ENCODE results near the gene TMEM181. TPM values are rescaled to one million over a fixed set of nuclear protein-coding genes. Genes with fewer than 3 reads are reported as not detected.
"Not testable (repeated sequence)": the region's sequence is repeated elsewhere in the genome, so short reads cannot be mapped to it uniquely, and the experiment has no call there.

Gene TMEM181
- total RNA-seq, 1 donor from 2014 or later, result 41.7 TPM

DNA sequence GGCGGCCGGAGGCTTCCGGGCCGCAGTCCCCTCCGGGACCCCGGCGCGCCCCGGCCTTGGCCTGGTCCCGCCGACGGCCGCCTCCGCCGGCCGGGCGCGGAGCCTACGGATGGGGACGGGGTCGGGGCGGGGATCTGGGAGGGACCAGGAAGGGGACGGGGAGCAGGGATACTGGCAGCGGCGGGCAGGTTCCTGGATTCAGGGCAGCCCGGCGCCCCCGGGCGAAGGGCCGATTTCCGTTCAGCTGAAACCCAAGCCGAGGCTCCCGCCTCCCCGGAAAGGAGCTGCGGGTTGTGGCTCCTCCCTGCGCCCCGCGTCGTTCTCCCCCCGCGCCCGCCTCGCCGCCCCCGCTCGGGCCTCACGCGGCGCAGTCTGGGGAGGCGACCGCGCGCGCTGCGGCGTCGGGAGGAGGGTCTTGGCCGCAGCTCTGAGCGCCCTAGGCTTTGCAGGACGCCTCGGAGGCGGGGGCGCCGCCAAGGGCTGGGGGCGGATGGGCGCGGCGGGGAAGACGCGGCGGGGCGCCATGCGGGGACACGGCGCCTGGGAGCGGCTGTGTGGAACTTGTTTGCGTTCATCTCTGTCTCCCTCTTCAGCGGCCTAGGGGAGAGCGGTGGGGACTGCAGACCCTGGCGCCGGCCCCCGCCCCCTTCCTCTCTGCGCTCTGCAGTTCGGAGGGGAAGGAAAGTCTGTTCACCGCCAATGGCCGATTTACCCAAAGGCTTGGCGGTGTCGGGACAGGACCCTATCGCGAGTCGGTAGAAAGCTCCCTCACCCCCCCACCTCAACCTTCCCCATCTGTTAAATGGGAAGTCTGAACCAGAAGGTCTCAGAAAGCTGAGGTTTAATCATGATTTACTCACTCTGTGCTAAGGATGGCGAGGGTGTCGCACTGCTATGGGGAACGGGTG, 22.7 kb upstream of the TMEM181 start:
- DNase-seq (ENCODE audit: low read depth, low spot score), result no peak

DNA sequence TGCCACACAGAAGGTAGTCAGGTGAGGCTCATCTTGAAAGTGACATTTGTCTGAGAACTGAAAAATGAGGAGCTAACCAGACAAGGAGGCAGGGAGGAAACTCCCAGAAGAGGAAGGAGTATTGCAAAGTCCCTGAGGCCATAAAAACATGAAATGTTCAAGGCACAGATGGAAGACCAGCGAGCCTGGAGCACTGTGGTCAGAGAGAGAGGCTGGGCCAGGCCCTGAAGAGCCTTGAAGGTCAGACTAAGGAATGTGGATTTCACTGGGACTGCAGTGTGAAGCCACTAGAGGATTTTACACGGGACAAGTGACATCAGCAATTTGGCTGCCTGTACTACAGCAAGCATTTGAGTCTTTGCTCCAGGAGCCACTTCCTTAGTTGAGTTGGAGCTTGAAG, 21.1 kb upstream of the TMEM181 start:
- DNase-seq (ENCODE audit: low read depth, low spot score), result no peak

DNA sequence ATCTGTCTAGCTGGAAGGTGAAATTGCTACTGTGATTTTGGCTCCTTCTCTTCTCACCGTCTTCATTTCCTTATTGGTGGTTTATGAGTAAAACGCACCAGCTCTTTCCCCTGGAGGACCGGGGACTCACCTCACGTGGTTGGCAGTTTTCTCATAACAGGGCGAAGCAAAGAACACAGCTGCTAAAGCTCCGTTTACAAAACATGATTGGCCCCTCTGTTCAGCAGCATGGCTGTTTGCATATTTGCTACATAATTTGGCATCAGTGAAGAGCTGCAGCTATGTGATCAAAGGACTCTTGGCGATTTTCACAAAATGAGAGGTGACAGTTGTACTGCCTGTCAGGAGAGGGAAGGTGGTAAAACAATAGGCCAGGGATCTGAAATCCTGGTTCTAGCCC, 20.5 kb upstream of the TMEM181 start:
- no peak for DNase-seq (ENCODE audit: low read depth, low spot score)

DNA sequence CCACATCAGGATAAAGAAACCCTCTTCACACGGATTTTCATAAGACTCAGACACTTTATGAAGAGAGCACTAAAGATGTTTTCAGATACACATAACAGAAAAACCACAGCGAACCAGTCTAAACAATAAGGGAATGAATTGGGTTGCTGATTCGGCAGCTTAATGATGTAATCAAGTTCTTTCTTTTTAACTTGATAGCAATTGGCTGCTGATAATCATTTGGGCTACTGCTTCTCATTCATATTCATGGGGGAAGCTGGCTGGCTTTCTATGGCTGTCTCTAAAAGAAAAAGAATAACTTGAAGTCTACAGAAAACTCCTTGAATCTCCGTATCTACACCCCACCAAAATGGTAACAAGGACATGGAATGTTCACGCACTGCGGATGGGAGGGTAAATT, 20.0 kb upstream of the TMEM181 start:
- DNase-seq (ENCODE audit: low read depth, low spot score), result no peak

DNA sequence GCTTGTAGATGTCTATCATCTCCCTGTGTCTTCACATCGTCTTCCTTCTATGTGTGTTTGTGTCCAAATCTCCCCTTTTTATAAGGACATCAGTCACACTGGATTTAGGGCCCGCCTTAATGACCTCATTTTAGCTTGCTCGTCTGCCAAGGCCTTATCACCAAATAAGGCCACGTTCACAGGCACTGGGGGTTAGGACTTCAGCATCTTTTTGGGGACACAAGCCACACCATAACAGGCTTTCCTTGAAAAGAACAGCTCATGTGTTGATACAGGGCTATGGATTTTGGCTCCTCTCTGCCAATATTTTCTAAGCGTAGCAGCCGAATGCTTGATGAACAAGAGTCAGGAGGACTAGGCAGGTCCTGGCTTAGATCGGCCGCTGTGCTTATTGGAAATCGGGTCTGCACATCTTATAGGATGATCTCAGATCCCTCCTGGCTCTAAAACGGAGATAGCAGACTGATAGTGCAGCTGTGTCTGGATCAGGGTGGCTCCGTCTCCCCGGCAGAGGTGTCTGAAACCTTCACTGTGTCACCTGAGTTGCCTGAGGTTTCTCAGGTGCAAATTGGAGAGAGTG, 16.2 kb upstream of the TMEM181 start:
- no peak for DNase-seq (ENCODE audit: low read depth, low spot score)

DNA sequence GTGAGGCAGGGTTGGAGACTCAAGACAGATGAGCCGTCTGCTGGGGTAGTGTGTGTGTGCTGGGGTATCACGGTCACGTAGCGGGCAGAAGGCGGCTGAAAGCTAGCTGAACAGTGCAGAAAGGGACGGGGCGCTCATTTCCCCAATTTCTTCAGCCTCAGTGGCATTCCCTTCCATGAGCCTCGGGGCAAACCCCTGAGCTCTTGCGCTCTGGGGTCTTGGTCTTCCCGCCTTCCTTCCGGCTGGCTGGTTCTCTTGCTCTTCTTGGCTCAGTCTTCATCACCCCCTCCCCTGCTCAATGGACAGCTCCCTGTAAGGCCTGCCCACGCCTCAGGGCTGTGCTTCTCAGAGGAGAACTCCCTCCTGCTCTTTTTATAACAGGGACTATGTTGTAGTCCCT, 15.5 kb upstream of the TMEM181 start:
- no peak for DNase-seq (ENCODE audit: low read depth, low spot score)

DNA sequence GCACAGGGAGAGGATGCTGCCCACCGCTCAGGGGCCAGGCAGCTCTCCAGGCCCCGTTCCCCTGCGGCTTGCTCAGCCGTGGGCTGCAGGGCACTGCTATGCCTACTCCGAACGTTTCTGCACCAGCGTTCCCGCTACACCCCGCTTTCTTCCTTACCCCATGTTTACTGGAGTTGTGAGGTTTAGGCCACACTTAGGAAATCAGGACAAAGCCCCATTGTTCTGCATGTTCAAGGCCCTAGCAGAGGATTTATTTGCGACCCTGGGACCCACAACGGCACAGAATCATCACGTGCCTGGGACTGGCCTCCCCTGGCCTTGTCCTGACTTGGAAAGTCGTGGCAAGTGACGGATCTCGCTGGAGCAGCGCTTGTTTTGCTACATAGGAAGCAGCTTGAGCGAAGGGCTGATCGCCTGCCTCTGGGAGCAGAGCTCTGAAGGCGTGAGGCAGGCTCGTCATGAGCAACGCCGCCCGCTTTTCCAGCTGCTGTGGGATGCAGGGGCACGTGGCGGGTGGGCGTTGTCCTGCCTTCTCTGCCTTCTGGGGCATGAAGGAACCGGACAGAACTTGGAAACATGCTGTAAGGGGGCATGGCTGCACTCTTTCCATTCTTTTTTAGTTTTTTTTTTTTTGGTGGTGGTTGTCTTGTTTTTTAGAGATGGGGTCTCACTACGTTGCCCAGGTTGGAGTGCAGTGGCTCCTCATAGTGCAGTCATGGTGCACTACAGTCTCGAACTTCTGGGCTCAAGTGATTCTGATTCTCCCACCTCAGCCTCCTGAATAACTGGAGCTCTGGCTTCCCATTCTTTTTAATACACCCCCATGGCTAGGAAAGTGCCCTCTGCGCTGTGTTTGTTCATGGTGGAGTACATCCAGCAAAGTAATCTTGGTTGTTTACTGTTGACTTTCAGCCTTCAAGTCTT, 14.6 kb upstream of the TMEM181 start:
- DNase-seq (ENCODE audit: low read depth, low spot score), result no peak

DNA sequence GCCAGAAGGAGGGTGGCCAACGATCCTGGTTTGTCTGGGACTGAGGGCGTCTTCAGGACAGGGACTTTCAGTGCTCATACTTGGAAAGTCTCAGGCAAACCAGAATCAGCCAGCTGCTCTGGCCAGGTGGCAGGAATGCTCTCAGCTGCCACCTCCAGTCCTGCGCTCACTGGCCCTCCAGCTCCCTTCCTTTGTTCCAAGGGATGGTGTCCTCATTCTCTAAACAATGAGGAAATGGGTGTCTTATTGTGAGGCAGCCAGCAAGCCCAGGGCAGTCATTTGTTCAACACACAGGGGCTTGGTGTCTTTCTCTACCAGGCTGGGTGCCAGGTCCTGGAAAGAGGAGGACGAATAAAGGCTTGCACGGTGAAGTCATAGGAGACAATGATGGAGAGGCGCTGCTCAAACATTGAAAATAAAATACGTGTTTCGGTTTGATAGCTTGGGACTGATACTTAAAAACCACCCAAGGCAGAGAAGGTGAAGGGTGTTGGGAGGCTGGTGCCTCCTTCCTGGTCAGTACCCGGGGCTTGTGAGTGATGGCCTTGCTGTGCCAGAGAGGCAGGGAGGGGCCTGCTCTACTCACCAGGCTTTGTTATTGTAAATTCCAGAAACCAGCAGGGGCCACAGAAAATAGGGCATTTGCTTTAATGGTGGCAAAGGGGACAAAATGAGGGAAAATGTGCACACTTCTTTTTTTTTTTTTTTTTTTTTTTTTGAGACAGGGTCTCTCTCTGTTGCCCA, 11.3 kb upstream of the TMEM181 start:
- DNase-seq (ENCODE audit: low read depth, low spot score), result no peak

DNA sequence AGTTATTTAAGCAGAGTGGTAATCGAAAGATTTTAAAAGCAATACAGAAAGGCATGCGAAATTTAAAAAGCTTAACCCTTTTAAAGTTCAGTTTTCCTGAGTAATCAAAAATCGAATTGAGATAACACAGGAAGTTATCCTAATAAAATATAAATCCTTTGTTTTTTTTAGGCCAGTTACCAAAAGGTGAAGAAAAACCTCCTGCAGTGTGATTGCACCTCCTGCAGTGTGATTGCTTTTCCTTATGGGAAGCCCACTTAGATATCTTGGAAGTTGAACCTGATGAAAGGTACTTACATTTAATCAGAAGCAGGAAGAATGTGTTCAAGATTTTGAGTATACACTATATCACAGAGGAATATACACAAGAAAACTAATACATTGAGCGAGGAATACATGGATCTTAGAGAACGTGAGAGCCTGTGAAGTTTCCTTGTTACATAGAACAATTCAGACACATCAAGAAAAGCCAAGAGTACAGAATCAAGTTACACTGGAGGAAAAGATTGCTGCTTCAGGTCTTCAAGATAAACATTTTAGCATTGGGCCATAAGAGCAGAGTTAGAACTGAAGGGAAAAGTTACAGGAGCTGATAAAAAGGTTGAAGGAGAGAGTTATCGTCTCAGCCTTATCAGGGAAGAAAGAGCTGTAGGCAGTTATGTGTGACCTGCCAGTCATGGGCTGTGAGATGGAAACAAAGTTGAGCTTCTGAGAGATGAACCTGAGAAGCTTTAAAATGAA, 7.7 kb upstream of the TMEM181 start:
- DNase-seq (ENCODE audit: low read depth, low spot score), result no peak

DNA sequence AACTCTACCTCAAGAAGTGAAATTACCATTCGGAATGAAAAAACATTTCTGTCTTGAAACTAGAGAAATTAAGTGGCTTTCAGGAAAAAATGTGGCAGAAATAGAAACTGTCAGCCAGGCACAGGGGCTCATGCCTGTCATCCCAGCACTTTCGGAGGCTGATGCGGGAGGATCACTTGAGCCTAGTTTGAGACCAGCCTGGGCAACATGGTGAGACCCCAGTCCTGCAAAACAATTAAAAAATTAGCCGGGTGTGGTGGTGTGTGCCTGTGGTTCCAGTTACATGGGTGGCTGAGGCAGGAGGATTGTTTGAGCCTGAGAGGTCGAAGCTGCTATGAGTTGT, 7.1 kb upstream of the TMEM181 start:
- DNase-seq (ENCODE audit: low read depth, low spot score), result no peak

DNA sequence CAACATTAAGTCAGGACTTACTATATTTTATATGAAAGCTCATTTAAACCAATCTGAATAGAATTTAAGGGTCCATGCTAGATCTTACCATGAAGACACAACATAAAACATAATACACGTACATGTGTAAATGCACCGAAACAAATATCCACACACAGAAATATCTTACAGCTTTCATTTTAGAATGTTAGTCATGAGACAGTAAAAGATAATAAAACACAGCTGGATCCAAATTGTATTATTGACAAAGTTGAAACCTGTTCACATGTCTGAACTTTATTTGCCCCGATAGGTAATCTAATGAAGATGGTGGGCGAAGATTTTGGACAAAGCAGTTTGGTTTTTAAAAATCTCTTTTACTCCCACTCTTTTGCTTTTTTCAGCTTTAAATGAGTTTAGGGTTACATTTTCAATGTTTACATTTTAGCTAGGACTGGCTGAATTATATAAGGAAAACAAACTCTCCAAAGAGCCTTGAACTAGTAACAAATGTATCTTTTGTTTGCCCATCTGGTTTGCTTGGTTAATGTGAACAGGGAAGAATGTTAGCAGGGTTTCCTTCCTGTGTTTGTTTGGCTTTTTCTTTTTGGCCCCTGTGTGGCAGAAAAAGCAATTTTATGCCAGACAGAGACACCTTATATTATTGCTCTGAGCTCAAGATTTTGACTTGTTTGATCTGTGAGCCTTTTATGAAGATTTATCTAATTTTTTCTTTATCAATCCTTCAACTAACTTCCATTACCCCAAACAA, 5.1 kb upstream of the TMEM181 start:
- peak; percentile 57 for DNase-seq (ENCODE audit: low read depth, low spot score)

DNA sequence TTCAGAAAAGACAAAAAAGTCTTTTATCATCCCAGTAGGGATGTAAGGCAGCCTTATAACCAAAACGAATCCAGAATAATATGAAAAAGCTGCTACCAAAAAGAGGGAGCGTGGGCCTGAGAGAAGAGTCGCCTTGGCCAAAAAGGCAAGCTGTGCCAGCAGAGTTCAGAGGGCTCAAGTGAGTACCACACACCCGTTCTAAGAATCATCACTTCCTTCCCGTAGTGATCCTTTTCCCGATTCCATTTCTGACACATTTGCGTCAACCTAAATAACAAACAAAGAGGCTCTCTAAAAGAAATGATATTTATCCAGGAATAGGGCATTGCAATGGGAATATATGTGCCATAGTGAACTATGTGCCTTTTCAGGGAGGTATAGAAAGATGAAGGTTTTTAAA, 3.8 kb upstream of the TMEM181 start:
- peak; percentile 64 for DNase-seq (ENCODE audit: low read depth, low spot score)

DNA sequence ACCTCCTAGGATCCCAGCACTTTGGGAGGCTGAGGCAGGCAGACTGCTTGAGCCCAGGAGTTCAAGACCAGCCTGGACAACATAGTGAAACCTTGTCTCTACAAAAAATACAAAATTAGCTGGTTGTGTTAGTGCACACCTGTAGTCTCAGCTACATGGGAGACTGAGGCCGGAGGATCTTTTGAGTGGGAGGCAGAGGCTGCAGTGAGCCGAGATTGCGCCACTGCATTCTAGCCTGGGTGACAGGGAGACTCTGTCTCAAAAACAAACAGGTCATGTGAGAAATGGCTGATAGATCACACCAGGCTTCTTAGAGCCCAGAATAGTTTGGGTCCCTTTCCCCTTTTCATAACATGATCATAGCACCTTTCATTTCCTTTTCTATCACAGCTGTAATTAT, 2.8 kb upstream of the TMEM181 start:
- DNase-seq (ENCODE audit: low read depth, low spot score), result not testable (repeated sequence)

DNA sequence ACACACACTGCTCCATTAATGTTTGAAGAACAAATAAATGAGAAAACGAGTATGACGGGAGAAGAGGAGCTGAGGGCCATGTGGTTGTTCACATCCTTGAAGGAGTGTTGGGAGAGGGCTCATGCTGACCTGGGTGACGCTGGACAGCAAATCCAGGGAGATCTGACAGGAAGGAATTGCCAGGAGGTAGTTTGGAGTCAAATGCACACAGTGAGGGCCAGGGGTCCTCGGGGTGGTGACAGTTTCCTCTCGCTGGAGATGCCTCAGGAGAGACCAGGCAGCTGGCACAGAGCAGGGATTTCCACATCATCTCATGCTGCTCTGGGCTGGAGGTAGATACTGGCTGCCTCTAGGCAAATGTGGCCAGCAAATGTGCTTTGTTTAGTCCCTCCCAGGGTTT, 2.0 kb upstream of the TMEM181 start:
- no peak for DNase-seq (ENCODE audit: low read depth, low spot score)

DNA sequence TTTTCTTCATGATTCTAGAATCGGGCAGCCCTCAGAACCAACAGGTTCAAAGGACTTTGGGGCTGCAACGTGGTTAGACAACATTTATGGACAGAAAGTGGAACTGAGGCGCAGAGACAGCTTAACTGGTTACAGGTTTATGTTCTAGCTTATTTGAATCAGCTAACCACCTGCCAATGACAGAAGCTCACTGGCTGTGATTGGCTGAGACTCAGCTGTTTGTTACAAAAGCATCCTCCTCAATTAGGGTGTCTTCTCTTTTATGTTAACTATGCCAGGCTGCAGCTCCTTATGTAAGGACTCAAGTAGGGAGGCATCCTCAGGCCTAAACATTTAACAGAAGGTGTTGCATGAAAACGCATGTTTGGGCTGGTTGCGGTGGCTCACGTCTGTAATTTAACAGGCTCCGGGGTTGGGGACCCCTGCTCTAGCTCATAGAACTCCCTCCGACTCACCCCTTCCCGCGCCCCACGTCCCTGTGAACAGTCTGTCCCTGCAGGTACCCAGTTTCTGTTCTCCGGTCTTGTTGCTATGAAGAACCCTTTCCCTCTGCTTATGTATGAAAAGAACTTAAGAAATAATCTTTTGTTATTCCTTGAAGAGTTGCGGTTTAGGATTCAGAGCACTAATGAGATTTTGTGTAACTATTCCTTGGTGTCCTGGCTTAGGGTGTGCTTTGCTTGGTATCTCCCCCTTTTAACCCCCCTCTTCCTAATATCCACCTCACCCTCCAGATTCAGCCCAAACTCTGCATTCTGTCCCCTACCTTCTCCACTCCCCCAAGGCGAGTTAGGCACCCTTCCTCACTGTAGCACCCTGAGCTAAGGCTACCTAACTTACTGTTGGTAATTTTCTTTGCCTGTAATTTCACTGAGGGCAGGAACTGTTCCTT, 1.2 kb upstream of the TMEM181 start:
- DNase-seq (ENCODE audit: low read depth, low spot score), result no peak

DNA sequence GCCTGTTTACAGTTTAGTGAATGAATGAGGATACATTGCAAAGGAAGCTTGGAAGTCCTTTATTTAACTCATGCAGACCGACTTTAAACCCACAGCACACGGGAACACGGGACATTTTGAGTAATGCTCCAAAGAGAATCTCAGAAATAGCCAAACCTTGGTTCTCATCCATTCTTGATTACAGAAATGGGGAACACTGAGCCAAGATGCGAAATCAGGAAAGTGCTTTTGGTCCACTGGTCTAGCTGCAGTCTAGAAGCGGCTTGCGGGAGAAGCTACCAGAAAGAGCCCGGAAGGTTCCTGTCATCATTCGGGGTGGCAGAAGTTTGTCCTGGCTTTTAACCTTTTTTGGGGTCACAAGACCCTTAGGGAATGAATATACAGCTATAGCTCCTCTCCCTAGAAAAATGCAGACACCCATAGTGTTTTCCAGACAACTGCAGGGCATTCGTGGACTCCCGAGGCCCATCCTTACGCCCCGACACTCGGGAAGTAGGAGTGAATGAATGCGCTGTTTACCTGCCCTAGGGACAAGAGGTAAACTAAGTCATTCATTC, 475 bp upstream of the TMEM181 start:
- no peak for DNase-seq (ENCODE audit: low read depth, low spot score)

DNA sequence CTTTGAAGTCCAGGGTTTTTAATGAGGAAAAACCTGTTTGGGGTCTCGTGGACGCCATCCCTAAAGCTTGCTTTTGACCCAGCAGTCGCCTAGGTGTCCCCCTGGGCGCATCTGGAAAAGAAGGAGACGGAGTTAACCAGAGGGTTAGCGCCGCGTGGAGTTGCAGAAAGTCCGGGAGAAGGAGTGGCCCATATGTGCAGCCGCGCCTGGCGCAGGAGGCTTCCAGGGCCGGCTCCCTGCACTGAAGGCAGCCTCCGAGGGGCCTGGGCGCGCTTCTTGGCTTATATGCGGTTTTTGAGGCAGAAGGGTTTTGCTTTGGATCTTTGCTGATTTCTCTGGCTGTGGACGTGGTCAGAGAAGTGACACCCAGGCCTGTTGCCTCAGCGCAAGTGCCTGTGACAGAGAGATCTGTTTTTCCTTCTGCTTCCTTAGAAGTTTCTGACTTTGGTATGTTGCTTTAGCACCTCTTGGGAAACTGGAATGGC, 987 bp downstream of the TMEM181 start:
- no peak for DNase-seq (ENCODE audit: low read depth, low spot score)

DNA sequence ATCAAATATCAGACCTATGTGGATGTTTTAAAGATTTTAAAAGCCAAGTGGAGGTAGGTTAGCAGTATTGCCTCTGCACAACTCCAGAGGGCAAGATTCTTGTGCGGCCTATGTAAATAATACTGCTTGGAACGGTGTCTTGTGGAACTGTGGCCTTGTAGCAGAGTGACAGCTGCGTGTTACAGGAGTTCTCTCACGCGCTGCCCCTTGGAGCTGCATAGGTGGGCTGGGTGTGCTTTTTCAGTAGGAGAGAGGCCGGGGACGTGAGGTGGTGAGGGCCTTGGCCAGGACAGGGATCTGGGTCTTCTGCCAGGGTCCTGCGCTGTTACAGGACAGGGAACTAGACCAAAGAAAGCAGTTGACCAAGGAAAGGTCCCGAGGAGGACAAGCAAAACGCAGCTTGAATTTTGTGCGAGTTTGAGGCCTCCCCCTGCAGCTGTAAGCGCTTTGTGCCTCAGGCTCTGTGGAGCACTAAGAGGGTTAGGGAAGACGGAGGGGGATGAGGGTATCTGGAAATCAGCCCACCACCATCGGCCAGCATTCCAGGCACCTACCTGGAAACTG, 1.5 kb downstream of the TMEM181 start:
- DNase-seq (ENCODE audit: low read depth, low spot score), result no peak

All from pulmonary artery endothelial cell (primary cell).